ENCODE measurements around the gene SYNE4. TPM values are rescaled to one million over a fixed set of nuclear protein-coding genes. Genes with fewer than 3 reads are reported as not detected.

Gene SYNE4
- total and polyA plus RNA-seq, 2 of the 13 experiments (the other 11 are each of a cell fraction or from before 2014, with no cell fraction given), result 13.7 to 23.0 TPM

GRCh38 chr19:36041831-36042230 lies 33.2 kb upstream of the SYNE4 start (continued):
- TF ChIP-seq BORCS8-MEF2B (CRISPR knock-in tag; IDR thresholded peaks at IDR 0.05) (no peak), GABPA (IDR thresholded peaks at IDR 0.05; ENCODE audit: low read depth, low read length) (no peak), GABPA (CRISPR knock-in tag; IDR thresholded peaks at IDR 0.05; ENCODE audit: low read depth) (no peak), RXRA (CRISPR knock-in tag; IDR thresholded peaks at IDR 0.05) (no peak), ZNF614 (CRISPR knock-in tag; IDR thresholded peaks at IDR 0.05; ENCODE audit: borderline replicate concordance) (no peak), NR0B2 (CRISPR knock-in tag; IDR thresholded peaks at IDR 0.05) (no peak), RFX5 (IDR thresholded peaks at IDR 0.05; ENCODE audit: low read depth, low read length) (no peak), ZMAT5 (CRISPR knock-in tag; IDR thresholded peaks at IDR 0.05; ENCODE audit: borderline replicate concordance, low read depth) (no peak), RBM39 (IDR thresholded peaks at IDR 0.05; ENCODE audit: low read depth, low read length, poor library complexity, severe bottlenecking) (no peak), ZNF790 (CRISPR knock-in tag; IDR thresholded peaks at IDR 0.05; ENCODE audit: borderline replicate concordance) (no peak), ZFAT (CRISPR knock-in tag; conservative IDR thresholded peaks at IDR 0.05) (no peak), ZNF564 (CRISPR knock-in tag; IDR thresholded peaks at IDR 0.05) (no peak), ZNF34 (CRISPR knock-in tag; IDR thresholded peaks at IDR 0.05; ENCODE audit: borderline replicate concordance) (no peak), ZNF746 (CRISPR knock-in tag; IDR thresholded peaks at IDR 0.05) (no peak), JDP2 (CRISPR knock-in tag; IDR thresholded peaks at IDR 0.05; ENCODE audit: borderline replicate concordance) (no peak), SOX13 (IDR thresholded peaks at IDR 0.05) (no peak), SOX13 (CRISPR knock-in tag; conservative IDR thresholded peaks at IDR 0.05 in 1 of 2, IDR thresholded peaks at IDR 0.05 in 1 of 2) (peak in 1 of 2 experiments; percentile 29; a peak in 1 of 4 replicates), NFE2 (CRISPR knock-in tag; IDR thresholded peaks at IDR 0.05) (no peak), YEATS2 (CRISPR knock-in tag; IDR thresholded peaks at IDR 0.05; ENCODE audit: borderline replicate concordance) (no peak), NR2F1 (CRISPR knock-in tag; IDR thresholded peaks at IDR 0.05) (no peak), XRCC5 (optimal IDR thresholded peaks at IDR 0.05; ENCODE audit: low read length) (no peak), SIN3A (IDR thresholded peaks at IDR 0.05; ENCODE audit: borderline replicate concordance, low read depth, low read length) (no peak)
- TF ChIP-seq, protein P1, sequence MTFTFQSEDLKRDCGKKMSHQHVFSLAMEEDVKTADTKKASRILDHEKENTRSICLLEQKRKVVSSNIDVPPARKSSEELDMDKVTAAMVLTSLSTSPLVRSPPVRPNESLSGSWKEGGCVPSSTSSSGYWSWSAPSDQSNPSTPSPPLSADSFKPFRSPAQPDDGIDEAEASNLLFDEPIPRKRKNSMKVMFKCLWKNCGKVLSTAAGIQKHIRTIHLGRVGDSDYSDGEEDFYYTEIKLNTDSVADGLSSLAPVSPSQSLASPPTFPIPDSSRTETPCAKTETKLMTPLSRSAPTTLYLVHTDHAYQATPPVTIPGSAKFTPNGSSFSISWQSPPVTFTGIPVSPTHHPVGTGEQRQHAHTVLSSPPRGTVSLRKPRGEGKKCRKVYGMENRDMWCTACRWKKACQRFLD (CRISPR knock-in tag; IDR thresholded peaks at IDR 0.05; ENCODE audit: borderline replicate concordance), result no peak
- TF ChIP-seq, protein P2, sequence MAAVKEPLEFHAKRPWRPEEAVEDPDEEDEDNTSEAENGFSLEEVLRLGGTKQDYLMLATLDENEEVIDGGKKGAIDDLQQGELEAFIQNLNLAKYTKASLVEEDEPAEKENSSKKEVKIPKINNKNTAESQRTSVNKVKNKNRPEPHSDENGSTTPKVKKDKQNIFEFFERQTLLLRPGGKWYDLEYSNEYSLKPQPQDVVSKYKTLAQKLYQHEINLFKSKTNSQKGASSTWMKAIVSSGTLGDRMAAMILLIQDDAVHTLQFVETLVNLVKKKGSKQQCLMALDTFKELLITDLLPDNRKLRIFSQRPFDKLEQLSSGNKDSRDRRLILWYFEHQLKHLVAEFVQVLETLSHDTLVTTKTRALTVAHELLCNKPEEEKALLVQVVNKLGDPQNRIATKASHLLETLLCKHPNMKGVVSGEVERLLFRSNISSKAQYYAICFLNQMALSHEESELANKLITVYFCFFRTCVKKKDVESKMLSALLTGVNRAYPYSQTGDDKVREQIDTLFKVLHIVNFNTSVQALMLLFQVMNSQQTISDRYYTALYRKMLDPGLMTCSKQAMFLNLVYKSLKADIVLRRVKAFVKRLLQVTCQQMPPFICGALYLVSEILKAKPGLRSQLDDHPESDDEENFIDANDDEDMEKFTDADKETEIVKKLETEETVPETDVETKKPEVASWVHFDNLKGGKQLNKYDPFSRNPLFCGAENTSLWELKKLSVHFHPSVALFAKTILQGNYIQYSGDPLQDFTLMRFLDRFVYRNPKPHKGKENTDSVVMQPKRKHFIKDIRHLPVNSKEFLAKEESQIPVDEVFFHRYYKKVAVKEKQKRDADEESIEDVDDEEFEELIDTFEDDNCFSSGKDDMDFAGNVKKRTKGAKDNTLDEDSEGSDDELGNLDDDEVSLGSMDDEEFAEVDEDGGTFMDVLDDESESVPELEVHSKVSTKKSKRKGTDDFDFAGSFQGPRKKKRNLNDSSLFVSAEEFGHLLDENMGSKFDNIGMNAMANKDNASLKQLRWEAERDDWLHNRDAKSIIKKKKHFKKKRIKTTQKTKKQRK (IDR thresholded peaks at IDR 0.05; ENCODE audit: low read length), result no peak
- TF ChIP-seq, protein P3, sequence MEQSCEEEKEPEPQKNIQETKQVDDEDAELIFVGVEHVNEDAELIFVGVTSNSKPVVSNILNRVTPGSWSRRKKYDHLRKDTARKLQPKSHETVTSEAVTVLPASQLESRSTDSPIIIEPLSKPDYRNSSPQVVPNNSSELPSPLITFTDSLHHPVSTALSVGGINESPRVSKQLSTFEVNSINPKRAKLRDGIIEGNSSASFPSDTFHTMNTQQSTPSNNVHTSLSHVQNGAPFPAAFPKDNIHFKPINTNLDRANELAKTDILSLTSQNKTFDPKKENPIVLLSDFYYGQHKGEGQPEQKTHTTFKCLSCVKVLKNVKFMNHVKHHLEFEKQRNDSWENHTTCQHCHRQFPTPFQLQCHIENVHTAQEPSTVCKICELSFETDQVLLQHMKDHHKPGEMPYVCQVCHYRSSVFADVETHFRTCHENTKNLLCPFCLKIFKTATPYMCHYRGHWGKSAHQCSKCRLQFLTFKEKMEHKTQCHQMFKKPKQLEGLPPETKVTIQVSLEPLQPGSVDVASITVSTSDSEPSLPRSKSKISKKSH (CRISPR knock-in tag; IDR thresholded peaks at IDR 0.05; ENCODE audit: borderline replicate concordance), result no peak

Data from HepG2 (cell line).